ENCODE data around the gene UNC80. TPM values are rescaled to one million over a fixed set of nuclear protein-coding genes. Genes with fewer than 3 reads are reported as not detected.

The UNC80 gene
- polyA plus RNA-seq, 1 of the 3 experiments (the other 2 are of a cell fraction) = 0.59 TPM

GRCh38 chr2:209772290-209772685, 656 bp downstream of the UNC80 start:
- Histone ChIP-seq H3K9me2 (no peaks in the 10 kb centered on the region), H2AFZ (ENCODE audit: low read depth) (peak overlapping the region; percentile 60; the same call in 1 of the 2 replicates), H3K27ac (ENCODE audit: low read depth in 2 of 2, low read length in 1 of 2) (peak overlapping the region in 1 of 2 experiments; percentile 85; a peak in 2 of 4 replicates), H3F3A (replicated peaks; ENCODE audit: insufficient read depth) (no peaks in the 10 kb centered on the region), H3K4me3 (ENCODE audit: low read depth in 2 of 2, low read length in 1 of 2) (peak overlapping the region; percentile 60 to 63; a peak in 3 of 4 replicates), H3K9me3 (no peaks in the 10 kb centered on the region), H3K4me1 (ENCODE audit: control insufficient read depth in 1 of 2, insufficient read depth in 2 of 2, low read depth in 1 of 2, low read length in 1 of 2) (peaks cover 0 to 5% of the 10 kb centered on the region in 2 experiments; a peak in 2 of 4 replicates), H3K9ac (no peak overlapping the region), H3K4me2 (peak overlapping the region; percentile 73; the same call in 1 of the 2 replicates), H3K36me3 (replicated peaks in 1 of 2; ENCODE audit: control insufficient read depth in 1 of 2, insufficient read depth in 2 of 2, low read length in 1 of 2) (peaks cover 0 to 3% of the 10 kb centered on the region in 2 experiments), H3K27me3 (ENCODE audit: insufficient read depth) (no peaks in the 10 kb centered on the region; the same call in 1 of the 2 replicates), H3K79me2 (ENCODE audit: insufficient read depth) (no peaks in the 10 kb centered on the region), H4K20me1 (ENCODE audit: insufficient read depth) (no peaks in the 10 kb centered on the region)
- DNase-seq = peak; percentile 82
- POLR2A ChIA-PET = interaction anchor here (0.6 to 2.6 kb wide), 7 partner anchors 79 to 347 kb away, joined by 3 to 36 read pairs (median 6); no protein-coding TSS in a partner anchor
- 0 out of 2 replicates have a peak, but pooled peaks have one; percentile 6 for TF ChIP-seq RAD21 (IDR thresholded peaks at IDR 0.05; ENCODE audit: low read length)
- TF ChIP-seq FOXJ3 (CRISPR knock-in tag; IDR thresholded peaks at IDR 0.05) = 0 out of 2 replicates have a peak, but pooled peaks have one; percentile 38
- peak; percentile 27; the same call in 1 of the 2 replicates for TF ChIP-seq GATA2 (CRISPR knock-in tag; IDR thresholded peaks at IDR 0.05)
- no peak for TF ChIP-seq NFIC (IDR thresholded peaks at IDR 0.05; ENCODE audit: borderline replicate concordance)
- TF ChIP-seq, protein P1, sequence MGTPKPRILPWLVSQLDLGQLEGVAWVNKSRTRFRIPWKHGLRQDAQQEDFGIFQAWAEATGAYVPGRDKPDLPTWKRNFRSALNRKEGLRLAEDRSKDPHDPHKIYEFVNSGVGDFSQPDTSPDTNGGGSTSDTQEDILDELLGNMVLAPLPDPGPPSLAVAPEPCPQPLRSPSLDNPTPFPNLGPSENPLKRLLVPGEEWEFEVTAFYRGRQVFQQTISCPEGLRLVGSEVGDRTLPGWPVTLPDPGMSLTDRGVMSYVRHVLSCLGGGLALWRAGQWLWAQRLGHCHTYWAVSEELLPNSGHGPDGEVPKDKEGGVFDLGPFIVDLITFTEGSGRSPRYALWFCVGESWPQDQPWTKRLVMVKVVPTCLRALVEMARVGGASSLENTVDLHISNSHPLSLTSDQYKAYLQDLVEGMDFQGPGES (IDR thresholded peaks at IDR 0.05; ENCODE audit: low read depth, low read length) = no peak
- CTCF ChIA-PET = interaction anchor here (0.8 to 3.2 kb wide), 8 partner anchors 14 to 438 kb away, joined by 3 to 13 read pairs (median 9); partner anchors contain the start of gene MAP2
- 7% methylated on average over 8 of the region's 8 CpGs for WGBS (ENCODE audit: low lambda C conversion rate)

DNA sequence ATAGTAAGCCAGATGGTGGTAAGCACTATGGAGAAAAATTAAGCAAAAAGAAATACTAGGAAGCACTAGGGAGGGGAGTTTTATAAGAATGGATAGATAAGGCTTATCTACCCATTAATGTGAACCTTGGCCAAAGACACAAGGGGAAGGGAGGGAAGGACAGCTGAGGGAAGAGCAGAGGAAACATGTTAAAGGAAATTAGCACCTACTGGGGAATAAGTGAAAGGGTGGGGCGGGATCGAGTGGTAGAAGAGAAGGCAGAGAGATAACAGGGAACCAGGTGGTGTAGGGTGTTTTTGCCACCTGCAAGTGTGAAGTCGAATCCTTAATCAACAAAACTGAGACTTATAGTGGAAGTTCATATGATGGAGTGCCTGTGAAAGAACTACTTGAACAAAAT, 1.7 kb downstream of the UNC80 start:
- no peak for DNase-seq
- no peaks in the 10 kb centered on the region for H3K9me2 ChIP-seq
- no peak overlapping the region for H3K4me2 ChIP-seq
- no peaks in the 10 kb centered on the region; the same call in 1 of the 2 replicates for H3K27me3 ChIP-seq (ENCODE audit: insufficient read depth)
- TF ChIP-seq FOSL2 (IDR thresholded peaks at IDR 0.05; ENCODE audit: borderline replicate concordance, low read depth) = no peak
- TF ChIP-seq USF1 (IDR thresholded peaks at IDR 0.05; ENCODE audit: borderline replicate concordance, low read depth) = no peak
- TF ChIP-seq ELF1 (IDR thresholded peaks at IDR 0.05) = no peak
- TF ChIP-seq, protein P2, sequence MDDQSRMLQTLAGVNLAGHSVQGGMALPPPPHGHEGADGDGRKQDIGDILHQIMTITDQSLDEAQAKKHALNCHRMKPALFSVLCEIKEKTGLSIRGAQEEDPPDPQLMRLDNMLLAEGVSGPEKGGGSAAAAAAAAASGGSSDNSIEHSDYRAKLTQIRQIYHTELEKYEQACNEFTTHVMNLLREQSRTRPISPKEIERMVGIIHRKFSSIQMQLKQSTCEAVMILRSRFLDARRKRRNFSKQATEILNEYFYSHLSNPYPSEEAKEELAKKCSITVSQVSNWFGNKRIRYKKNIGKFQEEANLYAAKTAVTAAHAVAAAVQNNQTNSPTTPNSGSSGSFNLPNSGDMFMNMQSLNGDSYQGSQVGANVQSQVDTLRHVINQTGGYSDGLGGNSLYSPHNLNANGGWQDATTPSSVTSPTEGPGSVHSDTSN (IDR thresholded peaks at IDR 0.05) = no peak
- TF ChIP-seq TCF12 (IDR thresholded peaks at IDR 0.05) = no peak
- TF ChIP-seq TAF1 (IDR thresholded peaks at IDR 0.05; ENCODE audit: borderline replicate concordance, low read depth, low read length) = no peak
- no peaks in the 10 kb centered on the region for H4K20me1 ChIP-seq (ENCODE audit: insufficient read depth)
- H3K9ac ChIP-seq = no peak overlapping the region
- no peaks in the 10 kb centered on the region for H3K9me3 ChIP-seq
- H3F3A ChIP-seq (replicated peaks; ENCODE audit: insufficient read depth) = no peaks in the 10 kb centered on the region
- no peak overlapping the region for H2AFZ ChIP-seq (ENCODE audit: low read depth)
- peaks cover 0 to 6% of the 10 kb centered on the region in 2 experiments for H3K36me3 ChIP-seq (replicated peaks in 1 of 2; ENCODE audit: control insufficient read depth in 1 of 2, insufficient read depth in 2 of 2, low read length in 1 of 2)
- ChIA-PET CTCF (interaction anchor here (0.8 to 3.2 kb wide), 6 partner anchors 13 to 439 kb away, joined by 3 to 13 read pairs (median 8); no protein-coding TSS in a partner anchor), POLR2A (interaction anchor here (1.9 to 2.4 kb wide), 2 partner anchors 194 to 348 kb away, joined by 6 to 36 read pairs; no protein-coding TSS in a partner anchor)
- H3K4me3 ChIP-seq (ENCODE audit: low read depth in 2 of 2, low read length in 1 of 2) = no peak overlapping the region
- H3K27ac ChIP-seq (ENCODE audit: low read depth in 2 of 2, low read length in 1 of 2) = no peak overlapping the region; a peak in 1 of 4 replicates
- WGBS (ENCODE audit: low lambda C conversion rate) = 52% methylated on average over 3 of the region's 3 CpGs
- H3K79me2 ChIP-seq (ENCODE audit: insufficient read depth) = no peaks in the 10 kb centered on the region
- H3K4me1 ChIP-seq (ENCODE audit: control insufficient read depth in 1 of 2, insufficient read depth in 2 of 2, low read depth in 1 of 2, low read length in 1 of 2) = peaks cover 0 to 5% of the 10 kb centered on the region in 2 experiments; a peak in 2 of 4 replicates
